ENCODE data around the gene TBX21.

Gene TBX21

DNA sequence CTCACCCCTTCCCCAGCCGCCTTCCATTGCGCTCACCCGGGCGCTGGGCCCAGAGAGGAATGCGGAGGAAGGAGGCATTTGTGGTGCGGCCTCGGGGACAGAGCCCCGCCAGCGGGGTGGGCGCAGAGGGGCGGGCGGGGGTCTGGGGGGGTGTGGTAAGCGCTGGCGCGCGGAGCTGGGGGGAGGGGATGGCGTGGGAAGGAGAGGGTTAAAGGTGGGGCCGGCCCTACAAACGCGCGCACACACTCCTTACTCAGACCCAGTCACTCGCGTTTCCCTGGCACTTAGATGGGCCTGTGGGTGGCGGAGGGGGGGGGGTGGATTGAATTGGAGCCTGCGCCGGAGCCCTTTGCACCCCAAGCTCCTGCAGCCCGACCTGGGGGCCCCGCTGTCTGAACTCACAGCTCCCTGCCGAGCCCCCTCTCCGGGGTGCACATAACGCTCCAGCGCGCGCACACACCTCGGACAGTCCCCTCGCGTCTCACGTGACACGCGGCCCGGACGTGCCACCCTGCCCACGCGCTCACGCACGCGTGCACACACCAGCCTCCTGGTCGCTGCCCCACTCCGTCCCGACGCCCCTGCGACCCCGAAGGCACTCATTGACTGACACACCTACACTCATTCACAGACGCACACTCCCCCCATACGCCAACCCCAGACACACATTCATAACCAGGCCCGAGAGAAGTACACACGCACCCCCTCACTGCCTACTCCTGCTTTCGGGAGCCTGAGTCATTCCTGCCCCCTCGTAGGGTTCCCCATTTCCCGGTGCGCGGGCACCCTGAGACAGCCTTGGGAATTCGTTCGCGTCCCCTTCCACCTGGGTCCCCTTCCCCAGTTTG, 38.2 kb upstream of the TBX21 start:
- no peak for TF ChIP-seq ZNF274 (IDR thresholded peaks at IDR 0.05; ENCODE audit: low read depth, low read length)
- peak overlapping the region; percentile 60 for H3K4me3 ChIP-seq (ENCODE audit: low read length)

DNA sequence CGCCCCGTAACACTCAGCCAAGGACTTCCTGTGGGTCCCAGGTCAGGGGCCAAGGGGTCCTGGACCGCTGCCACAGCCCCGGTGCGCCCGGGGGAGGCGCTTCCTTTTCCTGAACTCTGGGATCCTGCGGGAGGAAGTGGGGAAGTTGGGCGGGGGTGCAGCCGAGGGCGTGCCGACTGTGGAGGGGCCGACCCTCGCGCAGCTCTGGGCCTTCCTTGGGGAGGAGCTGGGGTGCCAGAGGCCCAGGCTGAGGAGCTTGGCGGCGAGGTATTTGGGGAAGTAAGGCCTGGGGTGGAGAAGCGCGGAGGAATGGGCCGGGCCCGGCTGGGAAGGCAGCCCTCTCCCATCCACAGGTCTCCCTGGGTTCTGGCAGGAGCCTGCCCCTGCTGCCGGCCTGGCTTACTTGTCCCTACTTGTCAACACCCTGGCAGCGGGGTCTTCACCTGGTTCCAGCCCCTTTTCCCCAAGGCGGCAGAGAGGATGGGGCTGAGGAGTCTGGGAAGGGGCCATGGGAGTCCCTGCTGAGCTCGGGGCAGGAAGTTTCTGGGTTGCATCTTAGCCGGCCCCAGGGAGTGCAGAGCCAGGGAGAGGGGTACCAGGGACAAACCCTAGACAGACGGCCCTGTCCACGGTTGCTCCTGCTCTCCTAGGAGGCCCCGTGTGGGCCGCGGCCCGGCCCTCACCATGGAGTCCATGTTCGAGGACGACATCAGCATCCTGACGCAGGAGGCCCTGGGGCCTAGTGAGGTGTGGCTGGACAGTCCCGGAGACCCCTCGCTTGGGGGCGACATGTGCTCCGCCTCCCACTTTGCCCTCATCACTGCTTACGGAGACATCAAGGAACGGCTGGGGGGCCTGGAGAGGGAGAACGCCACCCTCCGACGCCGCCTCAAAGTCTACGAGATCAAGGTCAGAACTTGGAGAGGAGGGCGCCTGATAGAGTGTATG, 37.3 kb upstream of the TBX21 start:
- H3K4me3 ChIP-seq (ENCODE audit: low read length): no peak overlapping the region; the same call in 1 of the 2 replicates
- no peak for TF ChIP-seq ZNF274 (IDR thresholded peaks at IDR 0.05; ENCODE audit: low read depth, low read length)

DNA sequence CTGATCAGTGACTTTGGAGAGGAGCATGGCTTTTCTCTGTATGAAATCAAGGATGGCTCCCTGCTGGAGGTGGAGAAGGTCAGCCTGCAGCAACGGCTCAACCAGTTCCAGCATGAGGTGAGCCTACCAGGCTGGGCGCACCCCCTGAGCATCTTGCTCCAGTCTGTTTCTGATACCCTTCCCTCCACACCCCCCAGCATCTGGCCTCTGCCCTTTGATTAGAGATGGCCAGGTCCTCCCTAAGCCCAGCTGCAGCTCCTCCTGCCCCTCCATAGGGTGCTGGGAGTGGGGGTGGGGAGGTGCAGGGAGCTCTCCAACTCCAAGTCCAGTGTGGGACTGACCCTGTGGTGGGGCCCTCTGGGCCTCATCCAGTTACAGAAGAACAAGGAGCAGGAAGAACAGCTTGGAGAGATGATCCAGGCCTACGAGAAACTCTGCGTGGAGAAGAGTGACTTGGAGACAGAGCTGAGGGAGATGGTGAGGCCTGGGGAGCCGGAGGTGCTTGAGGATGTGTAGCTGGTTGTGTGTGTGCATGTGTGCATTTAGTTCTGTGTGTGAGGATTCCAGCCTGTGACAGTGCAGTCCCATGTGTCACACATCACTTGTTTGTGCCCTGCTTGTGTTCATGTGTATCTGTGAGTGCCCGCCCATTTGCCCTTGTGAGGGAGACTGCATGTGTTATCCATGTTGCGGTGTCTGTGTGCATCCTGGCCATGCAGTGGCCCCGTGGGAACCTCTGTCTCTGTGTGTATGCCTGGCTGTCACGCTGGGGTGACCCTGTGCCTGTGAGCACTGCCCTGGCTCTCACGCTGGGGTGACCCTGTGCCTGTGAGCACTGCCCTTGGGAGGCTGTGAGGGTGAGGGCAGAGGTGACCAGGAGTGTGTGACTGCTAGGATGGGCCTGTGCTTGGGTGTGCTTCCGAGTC, 36.1 kb upstream of the TBX21 start:
- H3K4me3 ChIP-seq (ENCODE audit: low read length): no peak overlapping the region
- no peak for TF ChIP-seq ZNF274 (IDR thresholded peaks at IDR 0.05; ENCODE audit: low read depth, low read length)

DNA sequence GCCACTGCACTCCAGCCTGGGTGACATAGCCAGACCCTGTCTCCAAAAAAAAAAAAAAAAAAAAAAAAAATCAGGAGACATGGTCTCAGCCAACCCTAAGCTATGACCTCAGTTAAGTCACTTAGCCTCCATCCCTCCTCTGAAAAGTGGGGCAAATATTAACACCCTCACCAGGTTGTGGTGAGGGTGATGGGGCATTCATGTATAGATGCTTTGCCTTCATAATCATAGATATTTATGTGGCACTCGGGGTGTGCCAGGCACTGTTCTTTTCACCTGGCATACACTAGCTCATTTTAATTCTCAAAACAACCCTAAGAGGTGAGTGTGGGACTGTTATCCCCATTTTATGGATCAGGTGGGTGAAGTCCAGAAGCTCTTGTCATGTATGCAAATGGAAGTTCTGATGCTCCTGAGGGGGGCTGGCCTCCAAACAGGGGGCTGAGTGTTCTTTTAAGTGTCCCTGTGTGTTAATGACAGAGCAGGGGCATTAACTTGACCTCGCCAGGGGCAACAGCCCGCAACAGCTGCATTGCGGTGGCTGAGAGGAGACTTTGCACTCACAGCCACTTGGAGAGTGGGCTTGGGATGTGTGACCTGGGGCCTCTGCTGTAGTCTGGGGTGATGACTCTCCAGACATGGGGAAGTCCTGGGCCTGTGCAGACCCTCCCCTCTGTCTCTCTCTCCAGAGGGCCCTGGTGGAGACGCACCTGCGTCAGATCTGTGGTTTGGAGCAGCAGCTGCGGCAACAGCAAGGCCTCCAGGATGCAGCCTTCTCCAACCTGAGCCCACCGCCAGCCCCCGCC, 34.9 kb upstream of the TBX21 start:
- no peak for TF ChIP-seq ZNF274 (IDR thresholded peaks at IDR 0.05; ENCODE audit: low read depth, low read length)
- no peak overlapping the region for H3K4me3 ChIP-seq (ENCODE audit: low read length)

DNA sequence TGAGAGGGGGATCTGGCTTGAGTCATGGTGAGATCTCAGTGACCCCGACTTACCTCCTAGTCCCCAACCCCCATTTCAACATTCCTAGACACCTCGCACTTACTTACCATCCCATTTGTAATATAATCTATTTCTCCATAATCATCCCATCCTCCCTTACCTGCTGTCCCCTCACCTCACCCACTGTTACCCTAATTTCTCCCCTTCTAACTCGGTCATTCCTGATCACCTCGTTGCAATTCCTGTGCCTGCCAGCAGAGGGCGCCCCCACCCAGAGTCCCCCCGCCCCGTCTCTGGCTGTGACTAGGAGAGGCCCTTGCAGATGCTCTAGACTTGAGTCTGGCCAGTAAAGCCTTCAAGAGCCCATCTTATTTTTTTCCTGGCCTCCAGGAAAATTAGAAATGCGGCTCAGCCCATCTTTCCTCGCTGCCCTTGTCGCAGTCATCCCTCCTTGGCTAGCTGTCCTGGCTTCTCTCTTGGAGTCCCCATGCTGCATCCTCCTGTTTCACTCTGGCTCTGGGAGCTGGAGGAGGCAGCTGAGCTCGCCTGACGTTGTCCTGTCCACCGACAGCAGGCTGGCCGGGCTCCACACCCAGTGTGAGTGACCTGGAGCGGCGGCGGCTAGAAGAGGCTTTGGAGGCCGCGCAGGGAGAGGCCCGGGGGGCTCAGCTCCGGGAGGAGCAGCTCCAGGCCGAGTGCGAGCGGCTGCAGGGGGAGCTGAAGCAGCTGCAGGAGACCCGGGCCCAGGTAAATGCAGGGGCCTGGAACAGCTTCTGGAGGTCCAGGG, 34.1 kb upstream of the TBX21 start:
- no peak overlapping the region for H3K4me3 ChIP-seq (ENCODE audit: low read length)
- no peak for TF ChIP-seq ZNF274 (IDR thresholded peaks at IDR 0.05; ENCODE audit: low read depth, low read length)

DNA sequence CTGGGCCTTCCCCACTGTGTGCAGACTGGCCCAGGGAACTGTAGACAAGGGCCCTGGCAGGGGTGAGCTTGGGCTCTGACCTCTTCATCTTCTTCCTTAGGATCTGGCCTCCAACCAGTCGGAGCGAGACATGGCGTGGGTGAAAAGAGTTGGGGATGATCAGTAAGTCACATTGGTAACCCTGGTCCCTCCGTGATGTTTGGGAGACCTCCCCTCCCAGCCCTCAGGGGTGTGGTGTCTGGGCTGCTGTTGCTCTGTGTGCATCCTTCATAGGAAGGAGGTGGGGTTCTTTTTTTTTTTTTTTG, 33.5 kb upstream of the TBX21 start:
- TF ChIP-seq ZNF274 (IDR thresholded peaks at IDR 0.05; ENCODE audit: low read depth, low read length): no peak

DNA sequence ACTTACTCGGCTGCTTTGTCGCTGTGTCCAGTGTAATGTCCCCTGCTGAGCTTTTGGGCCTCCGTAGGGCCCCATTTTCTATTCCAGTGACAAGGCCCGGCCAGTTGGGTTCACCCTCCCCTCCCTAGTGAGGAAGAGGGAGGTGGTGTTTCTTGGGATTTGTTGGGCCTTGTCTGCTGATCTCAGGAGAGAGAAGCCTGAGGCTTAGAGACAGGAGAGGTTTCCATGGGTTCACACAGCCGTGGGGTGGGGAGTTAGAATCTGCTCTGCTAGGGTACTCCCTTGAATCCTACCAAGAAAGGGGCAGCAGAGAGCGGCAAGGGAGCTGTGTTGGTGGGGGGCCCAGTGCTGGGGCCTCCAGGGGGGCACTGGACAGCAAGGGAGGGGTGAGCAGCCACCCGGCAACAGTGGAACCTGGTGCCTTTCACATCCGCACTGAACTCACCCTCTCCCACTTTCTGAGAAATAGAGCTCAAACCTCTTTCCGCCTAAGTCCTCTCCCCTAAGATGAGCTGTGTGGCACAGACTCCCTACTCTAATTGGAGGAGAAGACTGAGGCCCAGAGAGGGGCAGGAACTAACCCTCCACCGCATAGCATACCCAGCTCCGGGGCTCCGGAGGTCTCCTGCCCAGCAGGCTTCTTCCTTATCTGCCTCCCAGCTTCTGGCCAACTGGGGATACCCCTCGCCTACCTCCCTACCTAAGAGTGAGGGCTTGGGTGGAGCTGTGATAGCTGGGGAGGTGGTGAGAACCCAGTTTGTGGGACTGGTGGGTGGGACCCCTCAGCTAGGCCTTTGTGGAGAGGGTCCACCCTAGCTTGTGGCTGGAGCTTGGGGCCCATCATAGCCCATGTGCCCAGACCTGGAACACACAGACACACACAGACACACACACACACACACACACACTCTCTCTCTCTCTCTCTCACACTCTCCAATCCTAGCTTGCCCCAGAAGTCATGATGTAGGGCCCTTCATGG, 32.3 kb upstream of the TBX21 start:
- H3K4me3 ChIP-seq (ENCODE audit: low read length): no peak overlapping the region
- no peak for TF ChIP-seq ZNF274 (IDR thresholded peaks at IDR 0.05; ENCODE audit: low read depth, low read length)

More for the DNA sequence above, 33.5 kb upstream of the TBX21 start:
- H3K4me3 ChIP-seq (ENCODE audit: low read length): no peak overlapping the region

DNA sequence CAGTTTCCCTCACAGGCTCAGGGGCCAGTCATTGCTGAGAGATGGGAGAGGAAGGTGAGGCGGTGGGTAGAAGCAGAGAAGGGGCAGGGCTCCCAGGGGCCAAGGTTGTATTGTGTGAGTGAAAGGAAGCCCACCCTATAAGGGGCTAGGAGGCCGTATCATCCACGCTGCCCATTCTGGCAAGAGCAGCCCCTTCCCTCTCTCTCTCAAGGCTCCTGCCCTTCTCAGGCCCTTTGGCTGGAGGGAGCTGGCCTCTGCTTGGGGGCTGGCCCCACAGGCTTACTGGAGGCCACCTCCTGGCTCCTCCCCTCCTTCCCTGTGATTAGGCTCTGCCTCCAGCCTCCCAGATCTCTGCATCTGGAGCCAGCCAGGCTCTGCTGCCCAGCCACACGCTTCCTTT, 31.4 kb upstream of the TBX21 start:
- no peak for TF ChIP-seq ZNF274 (IDR thresholded peaks at IDR 0.05; ENCODE audit: low read depth, low read length)
- H3K4me3 ChIP-seq (ENCODE audit: low read length): no peak overlapping the region

DNA sequence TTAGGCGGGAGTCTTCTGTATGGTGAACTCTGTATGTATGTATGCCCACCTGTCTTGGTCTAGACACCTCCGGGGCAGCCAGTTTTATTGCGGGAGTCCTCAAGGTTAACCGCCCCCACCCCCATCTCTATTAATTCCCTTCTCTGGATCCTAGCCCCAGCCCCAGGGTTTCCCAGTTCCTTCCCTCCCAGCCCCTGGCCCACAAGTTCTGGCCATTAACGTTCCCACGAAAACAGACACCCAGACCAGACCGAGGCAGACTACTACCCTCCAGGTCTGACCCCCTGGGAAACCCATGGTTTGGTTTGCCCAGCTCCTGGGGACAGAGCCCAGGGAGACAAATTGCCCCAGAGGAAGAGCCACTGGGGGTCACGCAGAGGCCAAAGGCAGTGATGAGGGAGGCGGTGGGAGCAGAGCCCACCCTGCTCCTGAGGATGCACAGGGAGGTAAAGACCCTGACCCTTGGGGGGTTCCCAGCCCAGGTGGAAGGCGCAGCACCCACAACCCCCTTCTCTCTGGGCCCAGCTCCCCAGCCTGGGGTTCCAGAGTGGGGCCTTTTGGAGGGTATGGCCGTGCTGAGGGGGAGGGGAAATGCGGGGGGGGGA, 30.5 kb upstream of the TBX21 start:
- no peak for TF ChIP-seq ZNF274 (IDR thresholded peaks at IDR 0.05; ENCODE audit: low read depth, low read length)
- no peak overlapping the region for H3K4me3 ChIP-seq (ENCODE audit: low read length)

DNA sequence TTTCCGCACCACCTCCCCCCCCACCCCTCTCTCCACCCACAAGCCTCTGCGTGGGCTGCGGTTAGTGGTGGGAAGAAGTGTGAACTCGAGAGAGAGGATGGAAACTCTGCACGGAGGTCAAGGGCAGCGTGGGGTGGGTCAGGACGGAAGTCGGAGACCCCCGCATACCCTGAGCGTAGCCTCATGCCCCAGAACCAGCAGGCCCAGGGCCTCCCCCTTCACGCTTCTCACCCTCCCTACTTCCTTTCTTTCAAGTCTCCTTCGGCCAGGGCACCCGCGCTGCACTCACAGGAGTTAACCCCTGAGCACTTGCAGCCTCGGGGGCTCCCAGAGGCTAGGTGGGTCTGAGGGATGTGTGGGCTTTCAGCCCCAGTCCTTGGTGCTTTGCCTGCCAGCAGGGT, 29.8 kb upstream of the TBX21 start:
- no peak for TF ChIP-seq ZNF274 (IDR thresholded peaks at IDR 0.05; ENCODE audit: low read depth, low read length)
- H3K4me3 ChIP-seq (ENCODE audit: low read length): no peak overlapping the region

DNA sequence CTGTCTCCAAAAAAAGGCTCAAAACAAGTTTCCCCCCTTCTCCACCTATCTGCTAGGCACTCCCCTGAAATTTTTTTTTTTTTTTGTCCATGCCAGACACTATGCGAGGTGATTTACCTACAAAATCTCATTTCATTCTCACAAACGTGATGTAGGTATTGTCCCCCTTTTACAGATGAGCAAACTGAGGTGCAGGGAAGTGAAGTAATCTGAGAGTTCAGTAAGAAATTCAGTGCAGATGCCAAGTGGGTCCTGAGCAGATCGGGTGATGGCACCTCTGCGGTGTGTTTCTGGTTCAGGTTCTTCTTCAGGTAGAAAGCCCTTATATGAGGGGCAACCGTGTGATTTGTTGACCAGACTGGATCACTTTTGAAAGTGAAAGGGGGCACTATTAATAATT, 29.4 kb upstream of the TBX21 start:
- H3K4me3 ChIP-seq (ENCODE audit: low read length): no peak overlapping the region
- TF ChIP-seq ZNF274 (IDR thresholded peaks at IDR 0.05; ENCODE audit: low read depth, low read length): no peak

All from GM08714 (cell line).